GM12878 (cell line): ENCODE results near the gene MSANTD4. TPM values are rescaled to one million over a fixed set of nuclear protein-coding genes. Genes with fewer than 3 reads are reported as not detected.

Experiments used
- ATAC-seq: fragments of 200-7000 bp; cut with Tn5 transposase; 3 replicates; pipeline ENCODE4 v1.9.1; 2020; ENCODE audit warnings: mild to moderate bottlenecking, moderate library complexity
- BruUV-seq: library from RNA; stranded (reverse); fragments of 400-500 nt; replicated peaks from 2 replicates; lab custom pipeline; 2021; lab: Mats Ljungman, UMichigan
- CTCF ChIA-PET: fragments of 300-600 bp; sonication (Branson Sonifier 250); formaldehyde crosslinking; extraction: SDS; loops from one replicate; lab custom pipeline; 2021; ENCODE audit warnings: inconsistent platforms; lab: Yijun Ruan, JAX
- POLR2A ChIA-PET: fragments of 350-600 bp; formaldehyde crosslinking; extraction: SDS; loops from one replicate; lab custom pipeline; 2021; ENCODE audit warnings: inconsistent platforms; lab: Charles Lee
- RAD21 ChIA-PET: fragments of 300-600 bp; sonication (Branson Sonifier 250); formaldehyde crosslinking; loops from one replicate; lab custom pipeline; 2023; ENCODE audit warnings: antibody characterized with exemption; ENCODE audit not compliant: unreplicated experiment; lab: Charles Lee
- SMC1A ChIA-PET: fragments of 300-600 bp; sonication (Branson Sonifier 250); formaldehyde crosslinking; loops from one replicate; lab custom pipeline; 2023; ENCODE audit not compliant: unreplicated experiment, uncharacterized antibody; lab: Charles Lee
- DNase-seq: peaks from one replicate; pipeline ENCODE4 v3.0.0-alpha.2; 2011; ENCODE audit warnings: low read depth, low spot score
- FAIRE-seq: peaks from 3 replicates; lab custom pipeline; 2011; peaks lifted over from hg19 to GRCh38; lab: Jason Lieb, UNC
- H2AFZ ChIP-seq: 2 replicates; pipeline ENCODE4 v1.6.0; 2011; ENCODE audit warnings: low read depth, low read length, control low read depth; ENCODE audit not compliant: control insufficient read depth
- H3K27ac ChIP-seq: 2 replicates; pipeline ENCODE4 v1.5.1; 2011; ENCODE audit warnings: control low read depth; ENCODE audit not compliant: control insufficient read depth, insufficient read depth
- H3K27me3 ChIP-seq, 2 experiments: replicated peaks in 1 of 2; 2 replicates each; pipeline versions ENCODE4 v1.6.0 to v1.6.1; 2011; ENCODE audit warnings: low read length in 1 of 2; ENCODE audit not compliant: control insufficient read depth in 2 of 2, insufficient read depth in 2 of 2
- H3K36me3 ChIP-seq, 2 experiments: 2 replicates each; pipeline ENCODE4 v1.5.1; 2011; ENCODE audit warnings: low read length in 1 of 2; ENCODE audit not compliant: control insufficient read depth in 2 of 2, insufficient read depth in 2 of 2
- H3K4me1 ChIP-seq: 2 replicates; pipeline ENCODE4 v1.6.1; 2011; ENCODE audit warnings: mild to moderate bottlenecking, low read length, moderate library complexity, mixed read lengths; ENCODE audit not compliant: control insufficient read depth, insufficient read depth
- H3K4me2 ChIP-seq: 2 replicates; pipeline ENCODE4 v1.6.0; 2011; ENCODE audit warnings: control low read depth; ENCODE audit not compliant: control insufficient read depth, insufficient read depth
- H3K4me3 ChIP-seq: fragments of 200-600 bp; sonication (generic); 2 replicates; pipeline ENCODE4 v1.5.1; 2016
- H3K79me2 ChIP-seq: 2 replicates; pipeline ENCODE4 v1.6.0; 2011; ENCODE audit warnings: low read length; ENCODE audit not compliant: control insufficient read depth, insufficient read depth
- H3K9ac ChIP-seq: 2 replicates; pipeline ENCODE4 v1.8.0; 2011; ENCODE audit warnings: low read length, control low read depth, mixed read lengths; ENCODE audit not compliant: control insufficient read depth, insufficient read depth
- H3K9me3 ChIP-seq: replicated peaks from 3 replicates; pipeline ENCODE4 v1.5.1; 2011; ENCODE audit warnings: mild to moderate bottlenecking, low read length; ENCODE audit not compliant: control insufficient read depth, insufficient read depth
- H4K20me1 ChIP-seq: 2 replicates; pipeline ENCODE4 v1.6.0; 2011; ENCODE audit not compliant: control insufficient read depth, insufficient read depth
- ATF7 ChIP-seq: fragments of 450-650 bp; IDR thresholded peaks from 2 replicates; pipeline ENCODE4 v1.6.1; 2016; ENCODE audit warnings: low read depth, mild to moderate bottlenecking
- E2F8 ChIP-seq: fragments of 450-650 bp; IDR thresholded peaks from 2 replicates; pipeline ENCODE4 v1.6.1; 2018; ENCODE audit warnings: mild to moderate bottlenecking, low read depth, moderate library complexity; ENCODE audit not compliant: partially characterized antibody
- EZH2 ChIP-seq: IDR thresholded peaks from 2 replicates; pipeline ENCODE4 v1.6.1; 2012; ENCODE audit warnings: low read depth, mild to moderate bottlenecking, control low read depth, inconsistent platforms, low read length, borderline replicate concordance; ENCODE audit not compliant: control insufficient read depth
- NFIC ChIP-seq: IDR thresholded peaks from 2 replicates; pipeline ENCODE4 v1.6.1; 2012; ENCODE audit warnings: low read depth, mild to moderate bottlenecking, inconsistent platforms, low read length, moderate library complexity
- RAD51 ChIP-seq: fragments of 450-650 bp; IDR thresholded peaks from 2 replicates; pipeline ENCODE4 v1.6.1; 2016; ENCODE audit warnings: moderate library complexity, mild to moderate bottlenecking, inconsistent platforms
- RUNX3 ChIP-seq: IDR thresholded peaks from 2 replicates; pipeline ENCODE4 v1.6.1; 2012; ENCODE audit warnings: low read length, inconsistent platforms
- SREBF2 ChIP-seq: IDR thresholded peaks from 2 replicates; pipeline ENCODE4 v1.6.1; 2012; ENCODE audit warnings: mild to moderate bottlenecking, low read length
- ZBTB4 ChIP-seq: fragments of 450-650 bp; formaldehyde crosslinking; IDR thresholded peaks from 2 replicates; pipeline ENCODE4 v1.4.0; 2022; ENCODE audit warnings: mild to moderate bottlenecking, moderate library complexity
- ZBTB40 ChIP-seq: fragments of 450-650 bp; IDR thresholded peaks from 2 replicates; pipeline ENCODE4 v1.6.1; 2016; ENCODE audit warnings: mild to moderate bottlenecking, moderate library complexity, borderline replicate concordance
- WGBS: methylation state at CpG from one replicate; pipeline ENCODE4 v1.1.6; 2016; ENCODE audit warnings: low lambda C conversion rate; ENCODE audit not compliant: insufficient replicate concordance, insufficient coverage; ENCODE audit errors: missing lambda C conversion rate; 5-methylcytosine and 5-hydroxymethylcytosine counted together
- in situ Hi-C: fragments of 300-500 bp; cut with MboI; formaldehyde crosslinking; loops from 9 replicates; pipeline ENCODE4 v1.14.3; 2018; ENCODE audit warnings: mixed read lengths
- intact Hi-C: fragments of 100-400 bp; cut with micrococcal nuclease; formaldehyde crosslinking; loops from one replicate; pipeline ENCODE4 v1.14.2; 2022; ENCODE audit not compliant: unreplicated experiment
- polyA plus RNA-seq, 11 experiments: library from polyadenylated mRNA; depleted of rRNA in 4 of 11; unstranded in 6 of 11; stranded (reverse) in 5 of 11; fragments of >200 nt; fragmentation: Nextera tagmentation in 4 of 11; fragmentation: Illumina TruSeq in 1 of 11; extraction: Ambion mirVana in 4 of 11; extraction: Trizol in 1 of 11; gene quantifications; 1 replicate in 1 of 11; 2 replicates in 10 of 11; pipeline versions ENCODE4 v1.2.1 to v1.2.3, GENCODE V29; 2011 to 2016; ENCODE audit warnings: inconsistent platforms in 2 of 11, missing spikeins in 2 of 11, low read depth in 1 of 11
- total RNA-seq, 4 experiments: library from RNA; depleted of rRNA in 3 of 4; stranded (reverse); fragments of >200 nt in 3 of 4; fragmentation: Illumina TruSeq in 1 of 4; extraction: Trizol in 1 of 4; gene quantifications; 2 replicates each; pipeline versions ENCODE4 v1.2.1 to v1.2.3, GENCODE V29; 2013 to 2021

The MSANTD4 gene
- total and polyA plus RNA-seq, 10 of the 15 experiments (the other 5 are each of a cell fraction or from before 2014, with no cell fraction given): 8.7 to 23.9 (median 16.0) TPM

- TF ChIP-seq NFIC (no peak), ZBTB4 (CRISPR knock-in tag) (no peak)
- TF ChIP-seq, all 136 proteins: peak for 0
Observed at GRCh38 chr11:106061249-106061784, 39.3 kb upstream of the MSANTD4 start (continued).

GRCh38 chr11:106059617-106060016 lies 37.6 kb upstream of the MSANTD4 start:
- Histone ChIP-seq H3K9ac (no peak overlapping the region), H3K79me2 (no peaks in the 10 kb centered on the region), H3K4me2 (no peak overlapping the region), H3K4me3 (no peak overlapping the region), H3K4me1 (peaks cover 7% of the 10 kb centered on the region; the same call in 1 of the 2 replicates), H3K36me3 (no peaks in the 10 kb centered on the region), H4K20me1 (no peaks in the 10 kb centered on the region), H2AFZ (no peak overlapping the region), H3K27ac (no peak overlapping the region), H3K27me3 (no peaks in the 10 kb centered on the region), H3K9me3 (no peaks in the 10 kb centered on the region; the same call in 2 of the 3 replicates)
- no peak for DNase-seq
- TF ChIP-seq E2F8 (no peak), EZH2 (no peak), RUNX3 (no peak), ATF7 (no peak), ZBTB40 (no peak), SREBF2 (no peak), RAD51 (no peak)
- ATAC-seq: no peak
- intact Hi-C loops: no loop called here
- ChIA-PET POLR2A (no interaction called here), CTCF (interaction anchor here (0.8 to 1.2 kb wide), 4 partner anchors 10 to 16 kb away, joined by 3 to 4 read pairs (median 4); no protein-coding TSS in a partner anchor), RAD21 (no interaction called here), SMC1A (interaction anchor here (0.8 kb wide), 1 partner anchor 44 kb away, joined by 3 read pairs; no protein-coding TSS in a partner anchor)
- no TSS peak for BruUV-seq
- in situ Hi-C loops: no loop called here
- no peak for FAIRE-seq
- 100% methylated on average over 1 of the region's 1 CpG for WGBS
